Liver (tissue), 9 donors: Measurements from ENCODE around the gene SDF2L1. TPM values are rescaled to one million over a fixed set of nuclear protein-coding genes. Genes with fewer than 3 reads are reported as not detected.

Experiments used
- DNase-seq: peaks from one replicate; pipeline ENCODE4 v3.0.0-alpha.2; 2017; ENCODE audit warnings: low spot score
- H3K27ac ChIP-seq, 2 donors: one replicate each; pipeline ENCODE4 v1.7.0; 2013; ENCODE audit warnings: inconsistent platforms in 2 of 2, low read length in 2 of 2, control low read depth in 1 of 2, low read depth in 1 of 2, mild to moderate bottlenecking in 1 of 2
- H3K27me3 ChIP-seq, 4 donors: one replicate each; pipeline versions ENCODE4 v1.6.1 to v1.7.0; 2013; ENCODE audit warnings: low read length in 3 of 4, inconsistent platforms in 1 of 4, mild to moderate bottlenecking in 1 of 4, moderate library complexity in 1 of 4; ENCODE audit not compliant: control insufficient read depth in 4 of 4, insufficient read depth in 4 of 4
- H3K36me3 ChIP-seq, 4 donors: one replicate each; pipeline versions ENCODE4 v1.6.1 to v1.7.0; 2013; ENCODE audit warnings: low read length in 3 of 4, mild to moderate bottlenecking in 3 of 4, low read depth in 1 of 4, moderate library complexity in 1 of 4; ENCODE audit not compliant: control insufficient read depth in 4 of 4, insufficient read depth in 3 of 4
- H3K4me1 ChIP-seq, 4 donors: one replicate each; pipeline versions ENCODE4 v1.6.1 to v1.7.0; 2013; ENCODE audit warnings: low read length in 3 of 4, mild to moderate bottlenecking in 3 of 4, moderate library complexity in 1 of 4; ENCODE audit not compliant: control insufficient read depth in 4 of 4, insufficient read depth in 4 of 4
- H3K4me3 ChIP-seq, 3 donors: one replicate each; pipeline versions ENCODE4 v1.6.1 to v1.7.0; 2013; ENCODE audit warnings: low read length in 3 of 3, control low read depth in 1 of 3, low read depth in 1 of 3, mild to moderate bottlenecking in 1 of 3
- H3K9ac ChIP-seq, 2 donors: one replicate each; pipeline ENCODE4 v1.7.0; 2013; ENCODE audit warnings: low read length in 2 of 2, mild to moderate bottlenecking in 2 of 2, moderate library complexity in 2 of 2, control low read depth in 1 of 2, low read depth in 1 of 2
- H3K9me3 ChIP-seq, 4 donors: one replicate each; pipeline versions ENCODE4 v1.6.1 to v1.7.0; 2013; ENCODE audit warnings: low read length in 3 of 4; ENCODE audit not compliant: control insufficient read depth in 4 of 4
- EGR1 ChIP-seq, 2 donors: IDR thresholded peaks; 2 replicates each; pipeline ENCODE4 v1.6.1; 2016 to 2018; ENCODE audit warnings: antibody characterized with exemption in 2 of 2, low read depth in 2 of 2
- FOXA1 ChIP-seq: IDR thresholded peaks from 2 replicates; pipeline ENCODE4 v1.6.1; 2016; ENCODE audit warnings: antibody characterized with exemption
- FOXA2 ChIP-seq: IDR thresholded peaks from 2 replicates; pipeline ENCODE4 v1.6.1; 2016; ENCODE audit warnings: antibody characterized with exemption
- GABPA ChIP-seq, 2 donors: IDR thresholded peaks in 1 of 2; conservative IDR thresholded peaks in 1 of 2; 2 replicates each; pipeline ENCODE4 v1.6.1; 2016; ENCODE audit warnings: antibody characterized with exemption in 2 of 2, mild to moderate bottlenecking in 1 of 2, moderate library complexity in 1 of 2
- HNF4A ChIP-seq, 2 donors: conservative IDR thresholded peaks; 2 replicates each; pipeline ENCODE4 v1.6.1; 2016; ENCODE audit warnings: antibody characterized with exemption in 2 of 2, mild to moderate bottlenecking in 2 of 2
- HNF4G ChIP-seq: IDR thresholded peaks from 2 replicates; pipeline ENCODE4 v1.6.1; 2016; ENCODE audit warnings: antibody characterized with exemption
- JUND ChIP-seq, 2 donors: IDR thresholded peaks; 2 replicates each; pipeline ENCODE4 v1.6.1; 2016; ENCODE audit warnings: antibody characterized with exemption in 2 of 2
- NR2F2 ChIP-seq: IDR thresholded peaks from 2 replicates; pipeline ENCODE4 v1.6.1; 2016; ENCODE audit warnings: antibody characterized with exemption
- RAD21 ChIP-seq, 2 donors: IDR thresholded peaks; 2 replicates each; pipeline ENCODE4 v1.6.1; 2016; ENCODE audit warnings: antibody characterized with exemption in 2 of 2, mild to moderate bottlenecking in 2 of 2
- RXRA ChIP-seq, 2 donors: IDR thresholded peaks; 2 replicates each; pipeline ENCODE4 v1.6.1; 2017 to 2018; ENCODE audit warnings: antibody characterized with exemption in 2 of 2, mild to moderate bottlenecking in 1 of 2
- SP1 ChIP-seq: IDR thresholded peaks from 2 replicates; pipeline ENCODE4 v1.6.1; 2018; ENCODE audit warnings: antibody characterized with exemption, mild to moderate bottlenecking
- TAF1 ChIP-seq: conservative IDR thresholded peaks from 2 replicates; pipeline ENCODE4 v1.6.1; 2016; ENCODE audit warnings: antibody characterized with exemption, mild to moderate bottlenecking
- WGBS: extraction: QIAGEN DNeasy Blood & Tissue Kit; methylation state at CpG from one replicate; pipeline ENCODE4 v1.1.7; 2013; 5-methylcytosine and 5-hydroxymethylcytosine counted together
- polyA plus RNA-seq, 2 donors: library from polyadenylated mRNA; stranded (reverse) in 1 of 2; unstranded in 1 of 2; fragments of 200-250 nt in 1 of 2; fragments of >200 nt in 1 of 2; fragmentation: Nextera tagmentation in 1 of 2; extraction: Ambion mirVana in 1 of 2; gene quantifications; one replicate each; pipeline versions ENCODE4 v1.2.1 to v1.2.3, GENCODE V29; 2013 to 2015
- total RNA-seq, 2 donors: library from RNA; depleted of rRNA; stranded (reverse); fragments of >200 nt; gene quantifications; one replicate each; pipeline ENCODE4 v1.2.3, GENCODE V29; 2014
- TF ChIP-seq, protein P1 (sequence below): IDR thresholded peaks from 2 replicates; pipeline ENCODE4 v1.6.1; 2016; ENCODE audit warnings: antibody characterized with exemption, mild to moderate bottlenecking
- TF ChIP-seq, protein P2 (sequence below): fragments of 150-350 bp; IDR thresholded peaks from 2 replicates; pipeline ENCODE4 v1.5.1; 2017; ENCODE audit warnings: improper control_type of control experiment, low read depth, low read length; ENCODE audit not compliant: missing input control
- TF ChIP-seq, protein P3 (sequence below): IDR thresholded peaks from 2 replicates; pipeline ENCODE4 v1.6.1; 2016; ENCODE audit warnings: antibody characterized with exemption
- TF ChIP-seq, protein P4 (sequence below): IDR thresholded peaks from 2 replicates; pipeline ENCODE4 v1.6.1; 2016; ENCODE audit warnings: antibody characterized with exemption
- TF ChIP-seq, protein P5 (sequence below): IDR thresholded peaks from 2 replicates; pipeline ENCODE4 v1.6.1; 2016; ENCODE audit warnings: antibody characterized with exemption
- donor health status: healthy.
- donor health status: healthy.
- donor health status: healthy.
- donor health status: healthy.
- donor health status: healthy.

Gene SDF2L1
- total and polyA plus RNA-seq, 4 donors: 36.3 to 173 (median 82.9) TPM

DNA sequence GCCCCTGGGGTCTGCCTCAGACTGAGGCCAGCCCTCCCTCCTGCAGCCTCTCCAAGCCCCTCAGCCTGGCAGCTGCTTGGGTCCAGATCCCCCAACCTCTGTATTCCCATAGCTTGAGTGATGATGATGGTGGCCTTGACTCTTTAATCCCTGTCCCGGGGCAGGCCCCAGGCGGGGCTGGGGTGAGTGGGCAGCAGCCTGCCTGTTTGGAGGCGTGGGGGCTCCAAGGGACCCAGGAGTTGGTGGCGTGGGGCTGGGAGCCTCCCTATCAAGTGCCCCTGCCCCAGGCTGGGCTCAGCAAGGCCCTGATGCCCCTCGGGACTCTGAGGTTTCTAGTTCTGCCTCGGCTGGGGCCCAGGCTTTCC is 46.2 kb downstream of the SDF2L1 start:
- DNase-seq: no peak
- WGBS: 98% methylated on average over 6 of the region's 6 CpGs
- no peak overlapping the region for H3K9ac ChIP-seq

DNA sequence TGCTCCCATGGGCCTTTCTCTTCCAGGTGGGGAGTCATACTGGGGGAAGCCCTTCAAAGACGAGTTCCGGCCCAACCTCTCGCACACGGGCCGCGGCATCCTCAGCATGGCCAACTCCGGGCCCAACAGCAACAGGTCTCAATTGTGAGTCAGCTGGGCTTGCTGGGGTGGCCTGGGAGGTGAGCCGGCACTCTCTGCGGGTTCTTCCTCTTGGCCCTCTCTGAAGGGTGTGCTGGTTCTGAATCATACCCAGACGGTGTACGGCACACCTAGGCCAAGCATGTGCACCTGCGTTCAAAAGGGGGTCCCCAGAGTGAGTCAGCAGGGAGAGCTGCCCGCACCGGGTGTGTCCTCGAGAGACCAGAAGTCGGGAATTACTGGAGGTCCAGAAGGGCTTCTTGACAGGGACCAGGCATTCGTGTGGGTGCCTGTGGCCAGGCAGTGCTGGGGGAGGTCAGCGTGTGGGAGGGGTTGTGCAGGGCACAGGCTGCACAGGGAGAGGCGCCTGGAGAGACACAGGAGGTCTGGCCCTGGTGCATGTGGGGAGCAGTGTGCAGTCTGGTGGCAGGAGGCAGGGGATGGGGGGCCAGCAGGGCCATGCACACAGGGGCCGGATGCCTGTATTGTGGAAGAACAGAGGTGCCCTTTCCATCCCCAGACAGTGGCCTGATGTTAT is 46.7 kb downstream of the SDF2L1 start:
- Histone ChIP-seq H3K4me3 (no peak overlapping the region), H3K9me3 (no peaks in the 10 kb centered on the region), H3K9ac (no peak overlapping the region), H3K27me3 (no peaks in the 10 kb centered on the region), H3K36me3 (peaks cover 11 to 63% (median 24%) of the 10 kb centered on the region in 4 donors), H3K27ac (no peak overlapping the region), H3K4me1 (no peaks in the 10 kb centered on the region)
- WGBS: 96% methylated on average over 20 of the region's 20 CpGs
- DNase-seq: no peak
- TF ChIP-seq RAD21 (IDR thresholded peaks at IDR 0.05): no peak
- TF ChIP-seq, protein P1, sequence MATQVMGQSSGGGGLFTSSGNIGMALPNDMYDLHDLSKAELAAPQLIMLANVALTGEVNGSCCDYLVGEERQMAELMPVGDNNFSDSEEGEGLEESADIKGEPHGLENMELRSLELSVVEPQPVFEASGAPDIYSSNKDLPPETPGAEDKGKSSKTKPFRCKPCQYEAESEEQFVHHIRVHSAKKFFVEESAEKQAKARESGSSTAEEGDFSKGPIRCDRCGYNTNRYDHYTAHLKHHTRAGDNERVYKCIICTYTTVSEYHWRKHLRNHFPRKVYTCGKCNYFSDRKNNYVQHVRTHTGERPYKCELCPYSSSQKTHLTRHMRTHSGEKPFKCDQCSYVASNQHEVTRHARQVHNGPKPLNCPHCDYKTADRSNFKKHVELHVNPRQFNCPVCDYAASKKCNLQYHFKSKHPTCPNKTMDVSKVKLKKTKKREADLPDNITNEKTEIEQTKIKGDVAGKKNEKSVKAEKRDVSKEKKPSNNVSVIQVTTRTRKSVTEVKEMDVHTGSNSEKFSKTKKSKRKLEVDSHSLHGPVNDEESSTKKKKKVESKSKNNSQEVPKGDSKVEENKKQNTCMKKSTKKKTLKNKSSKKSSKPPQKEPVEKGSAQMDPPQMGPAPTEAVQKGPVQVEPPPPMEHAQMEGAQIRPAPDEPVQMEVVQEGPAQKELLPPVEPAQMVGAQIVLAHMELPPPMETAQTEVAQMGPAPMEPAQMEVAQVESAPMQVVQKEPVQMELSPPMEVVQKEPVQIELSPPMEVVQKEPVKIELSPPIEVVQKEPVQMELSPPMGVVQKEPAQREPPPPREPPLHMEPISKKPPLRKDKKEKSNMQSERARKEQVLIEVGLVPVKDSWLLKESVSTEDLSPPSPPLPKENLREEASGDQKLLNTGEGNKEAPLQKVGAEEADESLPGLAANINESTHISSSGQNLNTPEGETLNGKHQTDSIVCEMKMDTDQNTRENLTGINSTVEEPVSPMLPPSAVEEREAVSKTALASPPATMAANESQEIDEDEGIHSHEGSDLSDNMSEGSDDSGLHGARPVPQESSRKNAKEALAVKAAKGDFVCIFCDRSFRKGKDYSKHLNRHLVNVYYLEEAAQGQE: no peak
- TF ChIP-seq, protein P2, sequence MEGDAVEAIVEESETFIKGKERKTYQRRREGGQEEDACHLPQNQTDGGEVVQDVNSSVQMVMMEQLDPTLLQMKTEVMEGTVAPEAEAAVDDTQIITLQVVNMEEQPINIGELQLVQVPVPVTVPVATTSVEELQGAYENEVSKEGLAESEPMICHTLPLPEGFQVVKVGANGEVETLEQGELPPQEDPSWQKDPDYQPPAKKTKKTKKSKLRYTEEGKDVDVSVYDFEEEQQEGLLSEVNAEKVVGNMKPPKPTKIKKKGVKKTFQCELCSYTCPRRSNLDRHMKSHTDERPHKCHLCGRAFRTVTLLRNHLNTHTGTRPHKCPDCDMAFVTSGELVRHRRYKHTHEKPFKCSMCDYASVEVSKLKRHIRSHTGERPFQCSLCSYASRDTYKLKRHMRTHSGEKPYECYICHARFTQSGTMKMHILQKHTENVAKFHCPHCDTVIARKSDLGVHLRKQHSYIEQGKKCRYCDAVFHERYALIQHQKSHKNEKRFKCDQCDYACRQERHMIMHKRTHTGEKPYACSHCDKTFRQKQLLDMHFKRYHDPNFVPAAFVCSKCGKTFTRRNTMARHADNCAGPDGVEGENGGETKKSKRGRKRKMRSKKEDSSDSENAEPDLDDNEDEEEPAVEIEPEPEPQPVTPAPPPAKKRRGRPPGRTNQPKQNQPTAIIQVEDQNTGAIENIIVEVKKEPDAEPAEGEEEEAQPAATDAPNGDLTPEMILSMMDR: no peak
- TF ChIP-seq, protein P3, sequence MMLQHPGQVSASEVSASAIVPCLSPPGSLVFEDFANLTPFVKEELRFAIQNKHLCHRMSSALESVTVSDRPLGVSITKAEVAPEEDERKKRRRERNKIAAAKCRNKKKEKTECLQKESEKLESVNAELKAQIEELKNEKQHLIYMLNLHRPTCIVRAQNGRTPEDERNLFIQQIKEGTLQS: no peak
- TF ChIP-seq RXRA (IDR thresholded peaks at IDR 0.05): no peak
- TF ChIP-seq TAF1: no peak
- no peak for TF ChIP-seq SP1
- TF ChIP-seq, protein P4, sequence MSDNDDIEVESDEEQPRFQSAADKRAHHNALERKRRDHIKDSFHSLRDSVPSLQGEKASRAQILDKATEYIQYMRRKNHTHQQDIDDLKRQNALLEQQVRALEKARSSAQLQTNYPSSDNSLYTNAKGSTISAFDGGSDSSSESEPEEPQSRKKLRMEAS: no peak
- no peak for TF ChIP-seq FOXA2
- TF ChIP-seq HNF4A (conservative IDR thresholded peaks at IDR 0.05): no peak
- TF ChIP-seq JUND (IDR thresholded peaks at IDR 0.05): no peak
- no peak for TF ChIP-seq EGR1 (IDR thresholded peaks at IDR 0.05; ENCODE audit: low read depth in 2 of 2)
- no peak for TF ChIP-seq GABPA (IDR thresholded peaks at IDR 0.05 in 1 of 2, conservative IDR thresholded peaks at IDR 0.05 in 1 of 2)
- TF ChIP-seq HNF4G: no peak

More for the DNA sequence above, 46.2 kb downstream of the SDF2L1 start:
- H3K27me3 ChIP-seq: no peaks in the 10 kb centered on the region
- no peak overlapping the region for H3K27ac ChIP-seq
- H3K4me1 ChIP-seq: no peaks in the 10 kb centered on the region
- H3K36me3 ChIP-seq: peaks cover 10 to 58% (median 21%) of the 10 kb centered on the region in 4 donors
- H3K9me3 ChIP-seq: no peaks in the 10 kb centered on the region
- no peak for TF ChIP-seq NR2F2
- TF ChIP-seq RXRA (IDR thresholded peaks at IDR 0.05): no peak
- no peak for TF ChIP-seq TAF1
- no peak for TF ChIP-seq GABPA (IDR thresholded peaks at IDR 0.05 in 1 of 2, conservative IDR thresholded peaks at IDR 0.05 in 1 of 2)
- no peak for TF ChIP-seq FOXA1
- TF ChIP-seq JUND (IDR thresholded peaks at IDR 0.05): no peak
- TF ChIP-seq HNF4A (conservative IDR thresholded peaks at IDR 0.05): no peak
- TF ChIP-seq, protein P5, sequence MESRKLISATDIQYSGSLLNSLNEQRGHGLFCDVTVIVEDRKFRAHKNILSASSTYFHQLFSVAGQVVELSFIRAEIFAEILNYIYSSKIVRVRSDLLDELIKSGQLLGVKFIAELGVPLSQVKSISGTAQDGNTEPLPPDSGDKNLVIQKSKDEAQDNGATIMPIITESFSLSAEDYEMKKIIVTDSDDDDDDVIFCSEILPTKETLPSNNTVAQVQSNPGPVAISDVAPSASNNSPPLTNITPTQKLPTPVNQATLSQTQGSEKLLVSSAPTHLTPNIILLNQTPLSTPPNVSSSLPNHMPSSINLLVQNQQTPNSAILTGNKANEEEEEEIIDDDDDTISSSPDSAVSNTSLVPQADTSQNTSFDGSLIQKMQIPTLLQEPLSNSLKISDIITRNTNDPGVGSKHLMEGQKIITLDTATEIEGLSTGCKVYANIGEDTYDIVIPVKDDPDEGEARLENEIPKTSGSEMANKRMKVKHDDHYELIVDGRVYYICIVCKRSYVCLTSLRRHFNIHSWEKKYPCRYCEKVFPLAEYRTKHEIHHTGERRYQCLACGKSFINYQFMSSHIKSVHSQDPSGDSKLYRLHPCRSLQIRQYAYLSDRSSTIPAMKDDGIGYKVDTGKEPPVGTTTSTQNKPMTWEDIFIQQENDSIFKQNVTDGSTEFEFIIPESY: no peak
- no peak for TF ChIP-seq SP1
- TF ChIP-seq, protein P1: no peak
- TF ChIP-seq HNF4G: no peak
- no peak overlapping the region for H3K4me3 ChIP-seq
